Bone marrow (tissue), 2 donors: ENCODE measurements around the gene ADGRV1.

Source experiments
- DNase-seq, 2 donors: peaks; one replicate each; lab custom pipeline; 2025; lab: John Stamatoyannopoulos, UW

Gene ADGRV1

GRCh38 chr5:91166059-91166807 is 607.6 kb downstream of the ADGRV1 start:
- DNase-seq = no peak

GRCh38 chr5:91168859-91169258 is 610.3 kb downstream of the ADGRV1 start:
- no peak for DNase-seq

GRCh38 chr5:91170266-91170665 is 611.7 kb downstream of the ADGRV1 start:
- DNase-seq = peak in 1 of 2 donors; percentile 87

- no peak for DNase-seq
Observed at GRCh38 chr5:91171322-91171721, 612.7 kb downstream of the ADGRV1 start.

- no peak for DNase-seq
Observed at GRCh38 chr5:91174396-91174795, 615.8 kb downstream of the ADGRV1 start.

- DNase-seq = no peak
Observed at GRCh38 chr5:91175708-91176107, 617.1 kb downstream of the ADGRV1 start.

- DNase-seq = no peak
Observed at GRCh38 chr5:91176288-91177016, 617.9 kb downstream of the ADGRV1 start.

GRCh38 chr5:91177085-91177484 is 618.5 kb downstream of the ADGRV1 start:
- no peak for DNase-seq

GRCh38 chr5:91177639-91178038 is 619.0 kb downstream of the ADGRV1 start:
- no peak for DNase-seq

- DNase-seq = no peak
Observed at GRCh38 chr5:91178461-91178860, 619.9 kb downstream of the ADGRV1 start.

- DNase-seq = no peak
Observed at GRCh38 chr5:91179018-91179417, 620.4 kb downstream of the ADGRV1 start.

GRCh38 chr5:91180506-91180905 is 621.9 kb downstream of the ADGRV1 start:
- no peak for DNase-seq

- DNase-seq = peak; percentile 6 to 82
Observed at GRCh38 chr5:91182763-91183162, 624.2 kb downstream of the ADGRV1 start.

- no peak for DNase-seq
Observed at GRCh38 chr5:91183743-91184142, 625.1 kb downstream of the ADGRV1 start.

- DNase-seq = no peak
Observed at GRCh38 chr5:91186101-91186500, 627.5 kb downstream of the ADGRV1 start.

GRCh38 chr5:91187032-91187431 is 628.4 kb downstream of the ADGRV1 start:
- no peak for DNase-seq

GRCh38 chr5:91188755-91189154 is 630.2 kb downstream of the ADGRV1 start:
- no peak for DNase-seq

- DNase-seq = no peak
Observed at GRCh38 chr5:91189480-91190313, 631.1 kb downstream of the ADGRV1 start.

- DNase-seq = no peak
Observed at GRCh38 chr5:91190314-91190690, 631.7 kb downstream of the ADGRV1 start.

- no peak for DNase-seq
Observed at GRCh38 chr5:91194824-91195381, 636.3 kb downstream of the ADGRV1 start.

- DNase-seq = no peak
Observed at GRCh38 chr5:91200692-91201091, 642.1 kb downstream of the ADGRV1 start.

GRCh38 chr5:91206103-91206502 is 647.5 kb downstream of the ADGRV1 start:
- no peak for DNase-seq
